ENCODE data around the gene RPS14. TPM values are rescaled to one million over a fixed set of nuclear protein-coding genes. Genes with fewer than 3 reads are reported as not detected.
A peak's percentile ranks its signal among the peaks of the same experiment; 100 is the strongest.

RPS14 gene
- polyA plus RNA-seq (ENCODE audit: insufficient read length in 10 of 10), result 1,000 to 10,000 TPM; 2,435 to 3,051 (median 2,763) TPM
- long read RNA-seq, donor 1, transcript RPS14-206 (2 exons, 398 nt), result minor isoform, 8 of 3,210 reads
- long read RNA-seq, donor 1, transcript RPS14-201 (5 exons, 712 nt), result minor isoform, 5 of 3,210 reads
- long read RNA-seq, donor 1, transcript RPS14-205 (3 exons, 3,119 nt), result minor isoform, 224 of 3,210 reads
- long read RNA-seq, donor 1, transcript RPS14-203 (5 exons, 569 nt), result major isoform, 2,447 of 3,210 reads
- long read RNA-seq, donor 1, partial matches to known transcripts, result 416 of 3,210 reads
- long read RNA-seq, donor 1, other reads (novel, unspliced or antisense), result 106 of 3,210 reads
- long read RNA-seq, donor 2, transcript RPS14-203 (5 exons, 569 nt), result major isoform, 2,407 of 3,021 reads
- long read RNA-seq, donor 2, transcript RPS14-201 (5 exons, 712 nt), result minor isoform, 7 of 3,021 reads
- long read RNA-seq, donor 2, transcript RPS14-206 (2 exons, 398 nt), result minor isoform, 7 of 3,021 reads
- long read RNA-seq, donor 2, transcript RPS14-205 (3 exons, 3,119 nt), result minor isoform, 191 of 3,021 reads
- long read RNA-seq, donor 2, partial matches to known transcripts, result 319 of 3,021 reads
- long read RNA-seq, donor 2, other reads (novel, unspliced or antisense), result 87 of 3,021 reads
- long read RNA-seq, donor 3, partial matches to known transcripts, result 0 of 3 reads
- long read RNA-seq, donor 3, other reads (novel, unspliced or antisense), result 0 of 3 reads
- long read RNA-seq, donor 4, transcript RPS14-201 (5 exons, 712 nt), result minor isoform, 10 of 1,907 reads
- long read RNA-seq, donor 4, transcript RPS14-205 (3 exons, 3,119 nt), result minor isoform, 131 of 1,907 reads
- long read RNA-seq, donor 4, transcript RPS14-203 (5 exons, 569 nt), result major isoform, 1,434 of 1,907 reads
- long read RNA-seq, donor 4, partial matches to known transcripts, result 240 of 1,907 reads
- long read RNA-seq, donor 4, other reads (novel, unspliced or antisense), result 88 of 1,907 reads
- long read RNA-seq, donor 5, transcript RPS14-201 (5 exons, 712 nt), result minor isoform, 10 of 3,301 reads
- long read RNA-seq, donor 5, transcript RPS14-206 (2 exons, 398 nt), result minor isoform, 15 of 3,301 reads
- long read RNA-seq, donor 5, transcript RPS14-203 (5 exons, 569 nt), result major isoform, 2,521 of 3,301 reads
- long read RNA-seq, donor 5, transcript RPS14-205 (3 exons, 3,119 nt), result minor isoform, 272 of 3,301 reads
- long read RNA-seq, donor 5, partial matches to known transcripts, result 393 of 3,301 reads
- long read RNA-seq, donor 5, other reads (novel, unspliced or antisense), result 82 of 3,301 reads
- long read RNA-seq, donor 6, transcript RPS14-206 (2 exons, 398 nt), result minor isoform, 7 of 2,953 reads
- long read RNA-seq, donor 6, transcript RPS14-205 (3 exons, 3,119 nt), result minor isoform, 211 of 2,953 reads
- long read RNA-seq, donor 6, transcript RPS14-201 (5 exons, 712 nt), result minor isoform, 9 of 2,953 reads
- long read RNA-seq, donor 6, transcript RPS14-203 (5 exons, 569 nt), result major isoform, 2,232 of 2,953 reads
- long read RNA-seq, donor 6, partial matches to known transcripts, result 412 of 2,953 reads
- long read RNA-seq, donor 6, other reads (novel, unspliced or antisense), result 81 of 2,953 reads
- long read RNA-seq, donor 7, transcript RPS14-206 (2 exons, 398 nt), result minor isoform, 6 of 1,863 reads
- long read RNA-seq, donor 7, transcript RPS14-203 (5 exons, 569 nt), result major isoform, 1,478 of 1,863 reads
- long read RNA-seq, donor 7, transcript RPS14-205 (3 exons, 3,119 nt), result minor isoform, 108 of 1,863 reads
- long read RNA-seq, donor 7, transcript RPS14-201 (5 exons, 712 nt), result minor isoform, 5 of 1,863 reads
- long read RNA-seq, donor 7, partial matches to known transcripts, result 209 of 1,863 reads
- long read RNA-seq, donor 7, other reads (novel, unspliced or antisense), result 54 of 1,863 reads
- long read RNA-seq, donor 8, transcript RPS14-201 (5 exons, 712 nt), result minor isoform, 7 of 2,028 reads
- long read RNA-seq, donor 8, transcript RPS14-203 (5 exons, 569 nt), result major isoform, 1,346 of 2,028 reads
- long read RNA-seq, donor 8, transcript RPS14-205 (3 exons, 3,119 nt), result minor isoform, 230 of 2,028 reads
- long read RNA-seq, donor 8, transcript RPS14-206 (2 exons, 398 nt), result minor isoform, 7 of 2,028 reads
- long read RNA-seq, donor 8, partial matches to known transcripts, result 312 of 2,028 reads
- long read RNA-seq, donor 8, other reads (novel, unspliced or antisense), result 125 of 2,028 reads
- long read RNA-seq, donor 9, transcript RPS14-203 (5 exons, 569 nt), result major isoform, 321 of 402 reads
- long read RNA-seq, donor 9, transcript RPS14-205 (3 exons, 3,119 nt), result minor isoform, 28 of 402 reads
- long read RNA-seq, donor 9, partial matches to known transcripts, result 44 of 402 reads
- long read RNA-seq, donor 9, other reads (novel, unspliced or antisense), result 5 of 402 reads

DNA sequence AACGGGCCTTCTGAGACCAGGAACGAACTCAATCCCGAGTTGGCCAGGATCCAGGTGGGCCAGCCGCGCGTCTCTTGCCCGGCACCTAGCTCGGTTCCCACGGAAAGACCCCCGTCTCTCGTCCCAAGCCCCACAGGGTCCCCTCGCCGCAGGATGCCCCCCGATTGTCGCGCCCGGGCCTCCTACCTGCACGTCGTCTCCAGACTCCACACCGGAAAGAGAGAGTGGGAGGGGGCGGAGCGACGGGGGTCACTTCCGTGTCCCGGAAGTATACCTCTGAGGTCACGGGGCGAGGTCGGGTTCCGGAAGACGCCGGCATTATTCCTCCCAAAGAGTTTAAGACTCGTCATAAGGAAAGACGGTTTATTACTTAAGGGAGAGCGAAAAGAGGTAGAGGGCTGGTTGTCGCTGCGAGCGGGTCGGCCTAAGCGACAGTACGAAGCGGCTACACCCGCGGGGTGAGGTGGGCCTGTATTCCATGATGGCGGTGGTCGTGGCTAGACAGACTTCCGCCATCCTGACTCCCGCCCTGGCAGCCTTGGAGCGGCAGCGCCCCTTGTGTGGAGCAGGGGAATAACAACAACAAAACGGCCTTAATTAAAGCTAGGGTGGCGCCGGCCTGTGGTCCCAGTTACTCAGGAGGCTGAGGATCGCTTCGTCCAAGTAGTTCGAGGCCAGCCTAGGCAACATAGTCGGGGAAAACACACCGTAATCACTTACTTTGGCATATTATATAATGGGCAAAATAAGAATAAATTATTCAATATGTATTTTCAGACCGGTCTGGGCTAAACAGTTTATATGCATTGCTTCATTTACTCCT is at the start of gene RPS14:
Gene RPS14 (minus strand): TSS at position 223 of the 823 bp plus-strand sequence. CDS start 2,006 bp downstream, outside the sequence.
- DNase-seq, result peak; percentile 94 to 100 (median 97)

DNA sequence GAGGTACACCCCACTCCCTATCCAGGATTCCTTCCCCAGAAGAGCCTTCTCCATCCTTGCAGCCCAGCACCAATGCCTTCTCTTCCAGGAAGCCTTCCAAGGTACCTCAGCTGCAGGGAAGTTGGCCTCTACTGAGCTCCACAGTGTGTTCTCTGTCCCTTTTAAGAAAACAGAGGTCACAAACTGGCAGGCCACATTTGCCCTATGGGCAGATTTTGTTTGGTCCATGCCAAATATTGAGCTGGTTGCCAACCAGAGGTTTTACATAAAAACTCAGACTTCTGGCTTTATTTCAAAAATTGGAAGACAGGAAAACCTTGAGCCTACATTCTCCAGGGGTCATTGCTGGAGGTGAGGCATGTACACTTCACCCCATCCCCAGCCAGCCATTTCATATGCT is 49.4 kb upstream of the RPS14 start:
- no peak for DNase-seq

DNA sequence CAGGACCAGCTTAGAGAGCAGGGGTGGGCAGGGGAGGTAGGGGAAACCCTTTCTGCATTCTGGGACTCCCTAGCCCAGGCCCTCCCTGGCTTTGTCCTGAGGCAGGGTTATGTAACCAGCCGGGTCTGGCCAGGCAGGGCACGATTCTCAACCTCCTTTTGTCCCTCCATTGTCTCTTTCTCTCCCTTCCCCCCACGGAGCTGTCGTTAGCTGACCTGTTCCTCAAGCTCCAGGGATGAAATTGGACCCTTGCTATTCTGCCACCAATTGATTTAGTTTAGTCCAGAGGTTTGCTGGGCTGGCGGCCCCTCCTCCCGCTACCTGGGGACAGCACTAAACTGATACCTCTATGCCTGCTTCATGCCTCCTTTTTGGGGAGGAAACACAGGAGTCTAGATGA is 49.0 kb upstream of the RPS14 start:
- no peak for DNase-seq

DNA sequence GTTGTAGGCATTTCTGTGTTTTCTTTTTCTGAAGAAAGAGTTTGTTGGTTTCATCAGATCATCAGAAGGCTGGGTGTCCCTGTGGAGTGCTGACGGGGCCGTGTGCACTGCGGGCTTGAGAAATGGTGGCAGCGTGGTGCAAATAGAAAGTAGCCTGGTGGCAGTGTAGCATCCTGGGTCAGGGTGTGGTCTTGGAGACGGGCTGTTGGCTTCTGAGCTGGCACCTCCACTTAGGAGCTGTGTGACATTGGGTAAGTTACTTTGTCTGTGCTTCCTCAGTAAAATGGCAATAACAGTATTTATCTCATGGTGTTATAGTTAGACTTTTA is 48.4 kb upstream of the RPS14 start:
- DNase-seq, result no peak

DNA sequence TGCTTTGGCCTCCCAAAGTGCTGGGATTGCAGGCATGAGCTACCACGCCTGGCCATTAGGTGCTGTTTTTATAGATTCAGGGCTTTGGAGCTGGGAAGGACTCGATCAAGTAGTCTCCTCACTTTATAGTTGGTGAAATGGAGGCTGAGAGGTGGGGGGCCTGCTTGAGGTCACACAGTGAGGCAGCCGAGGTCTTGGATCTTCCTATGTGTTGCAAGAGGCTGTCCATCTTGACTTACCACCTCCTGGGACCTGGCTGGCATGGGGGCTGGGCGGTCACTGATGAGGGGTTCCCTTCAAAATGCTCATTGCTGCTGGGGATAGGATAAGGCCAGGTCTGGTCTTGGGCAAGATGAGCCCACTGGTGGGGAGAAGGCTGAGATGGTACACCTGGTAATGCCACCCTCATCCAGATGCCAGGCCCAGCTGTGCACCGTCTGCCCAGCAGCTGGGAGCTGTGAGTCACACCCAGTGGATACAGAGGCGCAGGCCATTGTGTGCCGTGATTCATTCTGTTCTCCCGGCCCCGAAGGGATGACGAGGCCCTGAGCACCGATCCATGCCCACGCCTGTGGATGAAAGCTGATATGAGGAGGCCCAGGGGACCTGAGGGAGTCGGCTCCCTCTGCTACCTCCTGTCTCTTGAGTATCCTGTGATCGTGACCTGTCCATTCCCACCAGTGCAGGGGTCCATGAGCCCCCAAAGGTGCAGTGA is 47.9 kb upstream of the RPS14 start:
- peak in 1 of 3 donors; percentile 67 for DNase-seq

DNA sequence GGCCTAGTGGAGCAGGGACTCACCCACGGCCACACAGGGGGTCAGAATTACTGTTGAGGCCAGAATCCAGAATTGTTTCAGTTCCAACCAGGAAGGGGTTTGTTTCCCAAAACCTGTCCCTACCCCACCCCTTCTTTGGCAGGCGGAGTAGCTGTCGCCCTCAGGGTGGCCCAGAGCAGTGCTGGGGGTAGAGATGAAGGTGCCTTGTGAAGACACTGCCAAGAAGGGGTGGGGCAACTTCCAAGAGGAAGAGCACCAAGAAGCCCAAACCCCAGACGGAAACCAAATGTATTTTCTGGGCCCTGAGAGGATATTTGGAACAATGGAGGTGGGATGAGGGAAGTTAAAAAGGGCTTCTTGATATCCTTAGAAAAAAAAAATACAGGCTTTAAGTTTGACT is 47.0 kb upstream of the RPS14 start:
- DNase-seq, result no peak

DNA sequence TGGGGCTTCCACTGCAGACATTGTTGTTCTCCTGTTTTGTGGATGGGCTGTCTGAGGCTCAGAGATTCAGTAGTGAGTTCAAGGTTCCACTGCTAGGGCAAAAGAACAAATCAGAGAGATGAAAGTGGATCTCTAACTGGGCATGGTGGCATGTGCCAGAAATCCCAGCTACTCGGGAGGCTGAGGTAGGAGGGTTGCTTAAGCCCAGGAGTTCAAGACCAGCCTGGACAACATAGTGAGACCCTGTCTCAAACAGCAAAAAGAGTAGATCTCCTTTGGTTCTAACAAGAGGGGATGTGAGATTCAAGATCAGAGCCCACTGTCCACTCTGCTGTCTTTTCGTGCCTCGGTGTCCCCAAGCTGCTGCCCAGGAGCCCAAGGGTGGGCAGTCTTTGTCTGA is 46.6 kb upstream of the RPS14 start:
- DNase-seq, result no peak

DNA sequence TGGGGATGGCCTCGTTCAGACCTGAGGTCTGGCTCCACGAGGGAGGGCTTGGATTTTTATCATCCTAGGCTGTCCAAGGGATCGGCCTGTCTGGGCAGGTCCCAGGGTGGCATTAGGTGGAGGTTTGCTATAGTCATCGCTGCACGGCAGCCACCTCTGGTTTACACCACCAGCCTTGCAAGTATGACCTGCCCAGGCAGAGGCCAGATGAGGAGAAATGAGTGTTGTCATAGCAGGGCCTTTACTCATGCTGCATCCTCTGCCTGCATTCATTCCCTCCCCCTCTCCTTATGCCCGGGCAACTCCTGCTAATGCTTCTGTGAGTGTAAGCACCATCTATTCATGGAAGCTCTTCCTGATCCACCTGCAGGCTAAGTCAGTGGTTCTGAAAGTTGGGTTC is 43.1 kb upstream of the RPS14 start:
- DNase-seq, result no peak

DNA sequence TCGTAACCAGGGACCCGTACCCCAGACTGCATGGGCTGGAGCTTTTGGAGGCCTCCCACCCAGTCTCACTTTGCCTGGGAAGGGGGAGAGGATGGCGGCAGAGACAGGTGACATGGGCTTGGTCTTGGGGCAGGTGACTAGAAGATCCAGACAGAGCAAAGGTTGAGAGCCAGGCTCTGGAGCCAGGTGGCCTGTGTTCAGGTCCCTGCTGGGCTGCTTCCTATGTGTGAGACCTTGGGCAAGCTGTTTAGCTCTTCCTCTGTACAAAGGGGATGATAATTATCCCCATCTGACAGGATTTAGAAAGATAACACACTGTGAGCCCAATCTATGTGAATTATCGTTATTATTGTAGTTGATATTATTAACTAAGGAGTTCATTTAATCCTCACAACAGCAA is 42.3 kb upstream of the RPS14 start:
- DNase-seq, result no peak

DNA sequence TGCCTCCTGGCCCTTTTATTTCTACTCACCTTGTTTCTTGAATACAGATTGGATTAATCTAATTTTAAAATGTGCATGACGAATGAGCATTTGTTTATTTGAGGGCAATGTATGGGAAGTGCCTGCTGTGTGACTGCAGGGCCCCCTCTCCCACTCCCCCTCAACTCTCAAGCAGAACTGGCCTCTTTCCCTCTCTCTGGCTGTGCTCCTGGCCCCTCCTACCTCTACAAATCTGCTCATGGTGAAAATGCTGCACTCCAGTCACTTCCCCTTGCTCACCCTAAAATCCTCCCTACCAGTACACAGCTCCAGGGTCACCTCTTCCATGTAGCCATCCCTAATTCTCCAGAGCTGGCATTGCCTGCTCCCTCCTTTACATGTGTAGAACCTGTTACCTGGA is 41.2 kb upstream of the RPS14 start:
- no peak for DNase-seq

DNA sequence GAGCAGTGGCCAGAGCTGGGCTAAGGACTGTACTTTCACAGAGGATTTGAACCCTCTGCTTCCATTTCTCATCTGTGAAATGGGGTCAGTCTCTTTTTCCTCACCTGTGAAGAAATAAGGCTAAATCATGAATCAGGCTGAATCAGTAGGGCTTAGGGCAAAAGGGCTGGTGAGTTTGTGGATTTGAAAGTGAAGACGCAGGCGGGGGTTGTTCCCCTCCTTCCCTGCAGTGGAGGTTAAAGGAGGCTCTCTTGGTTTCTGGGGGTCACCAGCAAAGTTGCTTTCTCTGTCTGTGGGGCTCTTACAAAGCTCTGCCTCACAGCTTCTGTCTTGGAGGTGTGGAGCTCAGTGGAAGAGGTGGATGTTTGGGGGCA is 40.7 kb upstream of the RPS14 start:
- no peak for DNase-seq

DNA sequence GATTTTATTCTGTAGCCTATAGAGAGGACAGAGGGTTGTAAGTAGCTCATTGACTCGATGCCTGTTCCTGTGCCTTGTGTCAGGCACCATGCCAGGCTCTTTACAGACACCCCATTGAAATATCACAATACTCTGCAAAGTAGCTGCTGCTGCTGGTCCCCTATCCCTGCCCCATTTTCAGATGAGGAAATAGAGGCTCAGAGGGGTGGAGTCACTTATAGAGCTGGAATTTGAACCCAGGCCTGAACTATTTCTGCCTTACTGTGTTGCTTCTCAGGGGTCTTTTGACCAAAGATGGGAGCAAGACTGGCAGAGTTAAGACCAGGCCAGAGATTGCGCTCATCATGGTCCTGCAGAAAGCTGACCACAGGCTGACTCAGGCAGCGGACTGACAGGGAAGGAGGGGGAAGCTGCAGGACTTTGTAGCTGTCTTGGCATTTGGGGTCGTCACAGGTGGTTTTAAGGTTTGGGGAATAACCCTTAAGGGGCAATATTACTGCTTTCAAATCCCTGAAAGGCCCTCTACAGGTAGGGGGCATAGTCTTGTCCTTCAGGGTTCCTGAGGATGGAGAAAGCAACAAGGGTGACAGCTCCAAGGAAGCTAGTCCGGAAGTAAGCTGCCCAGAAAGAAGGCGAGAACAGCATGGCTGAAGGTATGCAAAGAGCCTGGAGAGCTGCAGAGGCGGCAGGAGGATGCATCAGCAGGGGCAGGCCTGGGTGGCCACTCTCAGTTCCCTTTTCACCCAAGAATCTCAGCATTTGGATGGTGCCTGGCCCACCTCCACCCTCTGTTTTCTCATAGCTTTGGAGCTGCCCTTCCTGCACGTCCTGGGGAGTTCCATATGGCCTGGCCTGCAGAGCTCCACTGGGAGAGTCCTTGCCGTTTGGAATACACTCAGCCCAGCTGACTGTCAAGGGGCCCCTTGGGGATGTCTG is 40.1 kb upstream of the RPS14 start:
- DNase-seq, result no peak

DNA sequence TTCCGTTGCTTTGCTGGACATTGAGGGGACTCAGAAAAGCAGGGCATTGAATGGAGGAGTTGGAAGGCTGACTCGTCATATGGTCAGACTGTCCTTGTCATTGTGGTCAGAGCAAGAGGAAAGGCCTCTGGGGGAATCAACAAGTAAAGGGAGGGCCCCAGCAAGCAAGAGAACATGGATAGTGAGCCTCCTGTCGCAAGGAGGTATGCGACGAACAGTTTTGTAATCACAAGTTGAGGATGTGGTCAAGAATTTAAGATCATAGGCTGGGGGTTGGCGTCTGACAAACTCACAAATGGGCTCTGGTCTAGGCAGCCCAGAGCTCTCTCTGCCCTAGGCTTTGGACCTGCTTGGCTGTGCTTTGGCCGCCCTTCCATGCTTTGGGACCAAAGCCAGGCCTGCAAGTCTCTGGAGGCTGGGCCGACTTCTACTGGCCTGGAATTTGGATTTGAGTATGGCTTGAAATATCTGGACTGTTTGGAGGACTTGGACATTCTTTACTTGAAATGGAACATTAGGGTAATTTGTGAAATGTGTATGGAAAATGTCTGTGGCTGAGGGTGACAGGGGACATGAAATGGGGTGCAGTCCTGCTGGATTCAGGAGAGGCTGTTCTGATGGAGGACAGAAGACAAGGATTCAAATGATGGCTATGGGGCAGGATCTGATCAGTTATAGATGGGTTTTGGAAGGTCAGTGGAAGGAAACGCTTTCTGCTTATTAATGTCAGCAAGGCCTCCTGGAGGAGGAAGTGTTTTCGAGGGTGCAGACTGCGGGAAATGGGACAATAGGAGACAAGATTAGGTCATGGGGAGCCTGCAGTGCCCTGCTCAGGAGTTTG is 39.2 kb upstream of the RPS14 start:
- peak; percentile 58 to 81 (median 59) for DNase-seq

DNA sequence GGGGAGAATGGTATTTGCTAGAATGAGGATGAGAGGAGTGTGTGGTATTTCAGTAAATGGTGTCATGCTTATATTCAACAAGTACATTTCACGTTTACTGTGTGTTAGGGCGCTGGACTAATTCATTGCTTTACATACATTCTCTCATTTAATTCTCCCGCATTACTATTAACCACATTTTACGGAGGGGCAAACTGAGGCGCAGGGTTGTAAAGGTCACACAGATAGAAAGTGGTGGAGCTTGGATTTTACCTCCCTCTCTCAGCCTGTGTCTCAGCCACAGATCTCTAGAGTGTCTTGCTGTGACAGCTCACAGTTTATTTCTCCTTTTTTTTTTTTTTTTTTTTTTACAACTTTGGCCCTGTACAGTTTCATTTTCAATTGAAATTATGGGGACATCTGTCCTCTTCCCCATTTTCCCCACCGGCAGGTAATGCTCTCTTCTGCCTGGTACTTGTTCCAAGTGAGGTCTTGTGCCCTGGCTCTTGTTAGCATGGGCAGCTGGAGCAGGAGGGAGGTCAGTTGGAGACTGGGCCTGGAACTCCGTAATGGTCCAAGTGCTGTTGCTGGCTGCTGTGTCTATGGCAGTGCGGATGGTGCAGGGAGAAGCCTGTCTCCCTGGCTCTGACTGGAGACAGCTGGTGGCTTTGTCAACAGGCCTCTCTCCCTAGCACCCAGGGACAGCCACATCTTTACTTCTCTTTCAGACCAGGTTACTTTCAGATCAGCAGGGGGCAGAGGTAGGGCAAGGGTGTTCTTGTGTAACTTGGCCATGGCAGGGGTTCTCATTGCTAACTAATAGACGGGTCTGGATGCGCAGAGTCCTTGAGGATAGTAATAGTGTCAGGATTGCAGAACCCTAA is 37.9 kb upstream of the RPS14 start:
- peak in 1 of 3 donors; percentile 64 for DNase-seq
